Liver (tissue), 9 donors: ENCODE data around the gene LAMA5. TPM values are rescaled to one million over a fixed set of nuclear protein-coding genes. Genes with fewer than 3 reads are reported as not detected.

ENCODE experiments used
- DNase-seq: peaks from one replicate; pipeline ENCODE4 v3.0.0-alpha.2; 2017; ENCODE audit warnings: low spot score
- H3K27ac ChIP-seq, 2 donors: one replicate each; pipeline ENCODE4 v1.7.0; 2013; ENCODE audit warnings: inconsistent platforms in 2 of 2, low read length in 2 of 2, control low read depth in 1 of 2, low read depth in 1 of 2, mild to moderate bottlenecking in 1 of 2
- H3K27me3 ChIP-seq, 4 donors: one replicate each; pipeline versions ENCODE4 v1.6.1 to v1.7.0; 2013; ENCODE audit warnings: low read length in 3 of 4, inconsistent platforms in 1 of 4, mild to moderate bottlenecking in 1 of 4, moderate library complexity in 1 of 4; ENCODE audit not compliant: control insufficient read depth in 4 of 4, insufficient read depth in 4 of 4
- H3K36me3 ChIP-seq, 4 donors: one replicate each; pipeline versions ENCODE4 v1.6.1 to v1.7.0; 2013; ENCODE audit warnings: low read length in 3 of 4, mild to moderate bottlenecking in 3 of 4, low read depth in 1 of 4, moderate library complexity in 1 of 4; ENCODE audit not compliant: control insufficient read depth in 4 of 4, insufficient read depth in 3 of 4
- H3K4me1 ChIP-seq, 4 donors: one replicate each; pipeline versions ENCODE4 v1.6.1 to v1.7.0; 2013; ENCODE audit warnings: low read length in 3 of 4, mild to moderate bottlenecking in 3 of 4, moderate library complexity in 1 of 4; ENCODE audit not compliant: control insufficient read depth in 4 of 4, insufficient read depth in 4 of 4
- H3K4me3 ChIP-seq, 3 donors: one replicate each; pipeline versions ENCODE4 v1.6.1 to v1.7.0; 2013; ENCODE audit warnings: low read length in 3 of 3, control low read depth in 1 of 3, low read depth in 1 of 3, mild to moderate bottlenecking in 1 of 3
- H3K9ac ChIP-seq, 2 donors: one replicate each; pipeline ENCODE4 v1.7.0; 2013; ENCODE audit warnings: low read length in 2 of 2, mild to moderate bottlenecking in 2 of 2, moderate library complexity in 2 of 2, control low read depth in 1 of 2, low read depth in 1 of 2
- H3K9me3 ChIP-seq, 4 donors: one replicate each; pipeline versions ENCODE4 v1.6.1 to v1.7.0; 2013; ENCODE audit warnings: low read length in 3 of 4; ENCODE audit not compliant: control insufficient read depth in 4 of 4
- ATF3 ChIP-seq: IDR thresholded peaks from 2 replicates; pipeline ENCODE4 v1.6.1; 2016; ENCODE audit warnings: antibody characterized with exemption
- EGR1 ChIP-seq, 2 donors: IDR thresholded peaks; 2 replicates each; pipeline ENCODE4 v1.6.1; 2016 to 2018; ENCODE audit warnings: antibody characterized with exemption in 2 of 2, low read depth in 2 of 2
- FOXA2 ChIP-seq: IDR thresholded peaks from 2 replicates; pipeline ENCODE4 v1.6.1; 2016; ENCODE audit warnings: antibody characterized with exemption
- GABPA ChIP-seq, 2 donors: IDR thresholded peaks in 1 of 2; conservative IDR thresholded peaks in 1 of 2; 2 replicates each; pipeline ENCODE4 v1.6.1; 2016; ENCODE audit warnings: antibody characterized with exemption in 2 of 2, mild to moderate bottlenecking in 1 of 2, moderate library complexity in 1 of 2
- NR2F2 ChIP-seq: IDR thresholded peaks from 2 replicates; pipeline ENCODE4 v1.6.1; 2016; ENCODE audit warnings: antibody characterized with exemption
- ZBTB33 ChIP-seq: IDR thresholded peaks from 2 replicates; pipeline ENCODE4 v1.6.1; 2016; ENCODE audit warnings: antibody characterized with exemption
- WGBS: extraction: QIAGEN DNeasy Blood & Tissue Kit; methylation state at CpG from one replicate; pipeline ENCODE4 v1.1.7; 2013; 5-methylcytosine and 5-hydroxymethylcytosine counted together
- polyA plus RNA-seq, 2 donors: library from polyadenylated mRNA; stranded (reverse) in 1 of 2; unstranded in 1 of 2; fragments of 200-250 nt in 1 of 2; fragments of >200 nt in 1 of 2; fragmentation: Nextera tagmentation in 1 of 2; extraction: Ambion mirVana in 1 of 2; gene quantifications; one replicate each; pipeline versions ENCODE4 v1.2.1 to v1.2.3, GENCODE V29; 2013 to 2015
- total RNA-seq, 2 donors: library from RNA; depleted of rRNA; stranded (reverse); fragments of >200 nt; gene quantifications; one replicate each; pipeline ENCODE4 v1.2.3, GENCODE V29; 2014
- TF ChIP-seq, protein P1 (sequence below): IDR thresholded peaks from 2 replicates; pipeline ENCODE4 v1.6.1; 2016; ENCODE audit warnings: antibody characterized with exemption
- TF ChIP-seq, protein P2 (sequence below): IDR thresholded peaks from 2 replicates; pipeline ENCODE4 v1.6.1; 2016; ENCODE audit warnings: antibody characterized with exemption, mild to moderate bottlenecking
- donor health status: healthy.
- donor health status: healthy.
- donor health status: healthy.
- donor health status: healthy.
- donor health status: healthy.

The LAMA5 gene, protein sequence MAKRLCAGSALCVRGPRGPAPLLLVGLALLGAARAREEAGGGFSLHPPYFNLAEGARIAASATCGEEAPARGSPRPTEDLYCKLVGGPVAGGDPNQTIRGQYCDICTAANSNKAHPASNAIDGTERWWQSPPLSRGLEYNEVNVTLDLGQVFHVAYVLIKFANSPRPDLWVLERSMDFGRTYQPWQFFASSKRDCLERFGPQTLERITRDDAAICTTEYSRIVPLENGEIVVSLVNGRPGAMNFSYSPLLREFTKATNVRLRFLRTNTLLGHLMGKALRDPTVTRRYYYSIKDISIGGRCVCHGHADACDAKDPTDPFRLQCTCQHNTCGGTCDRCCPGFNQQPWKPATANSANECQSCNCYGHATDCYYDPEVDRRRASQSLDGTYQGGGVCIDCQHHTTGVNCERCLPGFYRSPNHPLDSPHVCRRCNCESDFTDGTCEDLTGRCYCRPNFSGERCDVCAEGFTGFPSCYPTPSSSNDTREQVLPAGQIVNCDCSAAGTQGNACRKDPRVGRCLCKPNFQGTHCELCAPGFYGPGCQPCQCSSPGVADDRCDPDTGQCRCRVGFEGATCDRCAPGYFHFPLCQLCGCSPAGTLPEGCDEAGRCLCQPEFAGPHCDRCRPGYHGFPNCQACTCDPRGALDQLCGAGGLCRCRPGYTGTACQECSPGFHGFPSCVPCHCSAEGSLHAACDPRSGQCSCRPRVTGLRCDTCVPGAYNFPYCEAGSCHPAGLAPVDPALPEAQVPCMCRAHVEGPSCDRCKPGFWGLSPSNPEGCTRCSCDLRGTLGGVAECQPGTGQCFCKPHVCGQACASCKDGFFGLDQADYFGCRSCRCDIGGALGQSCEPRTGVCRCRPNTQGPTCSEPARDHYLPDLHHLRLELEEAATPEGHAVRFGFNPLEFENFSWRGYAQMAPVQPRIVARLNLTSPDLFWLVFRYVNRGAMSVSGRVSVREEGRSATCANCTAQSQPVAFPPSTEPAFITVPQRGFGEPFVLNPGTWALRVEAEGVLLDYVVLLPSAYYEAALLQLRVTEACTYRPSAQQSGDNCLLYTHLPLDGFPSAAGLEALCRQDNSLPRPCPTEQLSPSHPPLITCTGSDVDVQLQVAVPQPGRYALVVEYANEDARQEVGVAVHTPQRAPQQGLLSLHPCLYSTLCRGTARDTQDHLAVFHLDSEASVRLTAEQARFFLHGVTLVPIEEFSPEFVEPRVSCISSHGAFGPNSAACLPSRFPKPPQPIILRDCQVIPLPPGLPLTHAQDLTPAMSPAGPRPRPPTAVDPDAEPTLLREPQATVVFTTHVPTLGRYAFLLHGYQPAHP (N-terminal part only)
- total RNA-seq (10 to 100 TPM in 1 of 2 donors, 1 to 10 TPM in 1; 3.6 to 40.2 TPM), polyA plus RNA-seq (10 to 100 TPM; 13.4 to 13.9 TPM)

GRCh38 chr20:62367136-62367632 lies at the start of gene LAMA5:
TSS of gene LAMA5 (minus strand) at chr20:62367312. CDS start at chr20:62367245, 67 bp downstream.
- Histone ChIP-seq H3K9ac (peak within 1 kb of the TSS in 1 of 2 donors; percentile 14), H3K27ac (peak within 1 kb of the TSS; percentile 53 to 76), H3K4me1 (peaks cover 46 to 87% (median 65%) of the 10 kb centered on the region in 4 donors), H3K27me3 (no peaks in the 10 kb centered on the region), H3K4me3 (peak within 1 kb of the TSS; percentile 32 to 79 (median 58)), H3K36me3 (no peaks in the 10 kb centered on the region), H3K9me3 (no peaks in the 10 kb centered on the region)
- WGBS, result 1% methylated on average over 67 of the region's 70 CpGs
- peak; percentile 61 for DNase-seq
- TF ChIP-seq ATF3, result no peak
- TF ChIP-seq, protein P1, sequence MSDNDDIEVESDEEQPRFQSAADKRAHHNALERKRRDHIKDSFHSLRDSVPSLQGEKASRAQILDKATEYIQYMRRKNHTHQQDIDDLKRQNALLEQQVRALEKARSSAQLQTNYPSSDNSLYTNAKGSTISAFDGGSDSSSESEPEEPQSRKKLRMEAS, result no peak
- TF ChIP-seq FOXA2, result no peak
- TF ChIP-seq, protein P2, sequence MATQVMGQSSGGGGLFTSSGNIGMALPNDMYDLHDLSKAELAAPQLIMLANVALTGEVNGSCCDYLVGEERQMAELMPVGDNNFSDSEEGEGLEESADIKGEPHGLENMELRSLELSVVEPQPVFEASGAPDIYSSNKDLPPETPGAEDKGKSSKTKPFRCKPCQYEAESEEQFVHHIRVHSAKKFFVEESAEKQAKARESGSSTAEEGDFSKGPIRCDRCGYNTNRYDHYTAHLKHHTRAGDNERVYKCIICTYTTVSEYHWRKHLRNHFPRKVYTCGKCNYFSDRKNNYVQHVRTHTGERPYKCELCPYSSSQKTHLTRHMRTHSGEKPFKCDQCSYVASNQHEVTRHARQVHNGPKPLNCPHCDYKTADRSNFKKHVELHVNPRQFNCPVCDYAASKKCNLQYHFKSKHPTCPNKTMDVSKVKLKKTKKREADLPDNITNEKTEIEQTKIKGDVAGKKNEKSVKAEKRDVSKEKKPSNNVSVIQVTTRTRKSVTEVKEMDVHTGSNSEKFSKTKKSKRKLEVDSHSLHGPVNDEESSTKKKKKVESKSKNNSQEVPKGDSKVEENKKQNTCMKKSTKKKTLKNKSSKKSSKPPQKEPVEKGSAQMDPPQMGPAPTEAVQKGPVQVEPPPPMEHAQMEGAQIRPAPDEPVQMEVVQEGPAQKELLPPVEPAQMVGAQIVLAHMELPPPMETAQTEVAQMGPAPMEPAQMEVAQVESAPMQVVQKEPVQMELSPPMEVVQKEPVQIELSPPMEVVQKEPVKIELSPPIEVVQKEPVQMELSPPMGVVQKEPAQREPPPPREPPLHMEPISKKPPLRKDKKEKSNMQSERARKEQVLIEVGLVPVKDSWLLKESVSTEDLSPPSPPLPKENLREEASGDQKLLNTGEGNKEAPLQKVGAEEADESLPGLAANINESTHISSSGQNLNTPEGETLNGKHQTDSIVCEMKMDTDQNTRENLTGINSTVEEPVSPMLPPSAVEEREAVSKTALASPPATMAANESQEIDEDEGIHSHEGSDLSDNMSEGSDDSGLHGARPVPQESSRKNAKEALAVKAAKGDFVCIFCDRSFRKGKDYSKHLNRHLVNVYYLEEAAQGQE, result no peak
- TF ChIP-seq NR2F2, result no peak
- TF ChIP-seq EGR1 (IDR thresholded peaks at IDR 0.05; ENCODE audit: low read depth in 2 of 2), result no peak
- no peak for TF ChIP-seq ZBTB33
- TF ChIP-seq GABPA (IDR thresholded peaks at IDR 0.05 in 1 of 2, conservative IDR thresholded peaks at IDR 0.05 in 1 of 2), result no peak
